OCI-LY3 (cell line): ENCODE measurements around the gene OR51B4.

Experiments
- H2AFZ ChIP-seq: fragments of 200-600, 300-600 bp; shearing (Covaris generic); 2 replicates; pipeline ENCODE4 v1.6.0; 2014; ENCODE audit warnings: antibody characterized with exemption, low read depth, low read length
- H3K27ac ChIP-seq: fragments of 200-600, 300-600 bp; sonication (generic); 2 replicates; pipeline ENCODE4 v1.5.1; 2014; ENCODE audit warnings: mild to moderate bottlenecking, low read length, moderate library complexity, mixed read lengths
- H3K27me3 ChIP-seq: fragments of 200-600, 300-600 bp; sonication (generic); 2 replicates; pipeline ENCODE4 v1.6.1; 2014; ENCODE audit warnings: low read depth, low read length, mixed read lengths
- H3K36me3 ChIP-seq: fragments of 200-600, 300-600 bp; sonication (generic); replicated peaks from 2 replicates; pipeline ENCODE3; 2014; ENCODE audit warnings: low read depth, low read length, mixed read lengths
- H3K4me1 ChIP-seq: fragments of 300-600, 200-600 bp; sonication (generic); 2 replicates; pipeline ENCODE4 v1.6.1; 2014; ENCODE audit warnings: low read length, mixed read lengths
- H3K4me2 ChIP-seq: fragments of 200-600, 300-600 bp; sonication (generic); 2 replicates; pipeline ENCODE4 v1.6.1; 2014; ENCODE audit warnings: low read length, mixed read lengths
- H3K4me3 ChIP-seq: fragments of 300-600, 200-600 bp; sonication (generic); 2 replicates; pipeline ENCODE4 v1.5.1; 2014; ENCODE audit warnings: antibody characterized with exemption, mild to moderate bottlenecking, low read length, moderate library complexity
- H3K79me2 ChIP-seq: fragments of 300-600, 200-600 bp; shearing (Covaris generic); 2 replicates; pipeline ENCODE4 v1.6.1; 2014; ENCODE audit warnings: mild to moderate bottlenecking, low read length, mixed read lengths
- H3K9ac ChIP-seq: fragments of 300-600, 200-600 bp; shearing (Covaris generic); 2 replicates; pipeline ENCODE4 v1.6.0; 2014; ENCODE audit warnings: mild to moderate bottlenecking, low read length, moderate library complexity
- H3K9me3 ChIP-seq: fragments of 200-600, 300-600 bp; shearing (Covaris generic); 2 replicates; pipeline ENCODE4 v1.6.1; 2014; ENCODE audit warnings: low read length, mixed read lengths; ENCODE audit not compliant: insufficient read depth
- H4K20me1 ChIP-seq: fragments of 200-600, 300-600 bp; sonication (generic); 2 replicates; pipeline ENCODE4 v1.6.1; 2016; ENCODE audit warnings: low read length, mixed read lengths; ENCODE audit not compliant: insufficient read depth
- EZH2phosphoT487 ChIP-seq: fragments of 200-600 bp; shearing (Covaris generic); IDR thresholded peaks from 2 replicates; pipeline ENCODE4 v1.6.1; 2018; ENCODE audit warnings: antibody characterized with exemption, mixed run types, low read depth
- TF ChIP-seq, protein P1 (sequence below): fragments of 200-600, 300-600 bp; sonication (generic); IDR thresholded peaks from 2 replicates; pipeline ENCODE4 v1.5.1; 2014; ENCODE audit warnings: antibody characterized with exemption, low read length, low read depth

Gene OR51B4

DNA sequence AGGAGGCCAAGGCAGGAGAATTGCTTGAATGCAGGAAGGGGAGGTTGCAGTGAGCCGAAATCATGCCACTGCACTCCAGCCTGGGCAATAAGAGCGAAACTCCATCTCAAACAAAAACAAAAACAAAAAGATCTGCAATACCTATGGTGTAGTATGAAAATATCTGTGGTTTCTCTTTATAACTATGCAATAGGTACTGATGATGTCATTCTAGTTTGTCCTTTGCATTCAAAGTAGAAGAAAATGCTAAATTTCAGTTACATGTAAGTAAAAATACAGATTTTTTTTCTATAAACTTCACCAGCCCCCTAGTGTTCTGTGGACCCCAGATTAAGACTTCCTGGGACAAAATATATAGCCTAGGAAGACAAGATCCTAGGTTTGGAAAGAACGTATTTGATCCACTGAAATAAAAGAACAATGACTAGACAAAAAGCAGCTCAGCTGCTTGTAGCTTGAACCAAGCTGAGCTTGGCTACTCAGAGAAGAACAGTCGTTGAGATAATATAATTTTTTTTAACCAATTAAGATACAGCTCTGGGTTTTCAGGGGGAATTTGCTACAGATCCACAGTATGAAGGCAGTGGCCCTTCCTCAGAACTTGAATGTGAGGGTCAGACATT is 29.2 kb downstream of the OR51B4 start:
- TF ChIP-seq EZH2phosphoT487 = no peak
- TF ChIP-seq, protein P1, sequence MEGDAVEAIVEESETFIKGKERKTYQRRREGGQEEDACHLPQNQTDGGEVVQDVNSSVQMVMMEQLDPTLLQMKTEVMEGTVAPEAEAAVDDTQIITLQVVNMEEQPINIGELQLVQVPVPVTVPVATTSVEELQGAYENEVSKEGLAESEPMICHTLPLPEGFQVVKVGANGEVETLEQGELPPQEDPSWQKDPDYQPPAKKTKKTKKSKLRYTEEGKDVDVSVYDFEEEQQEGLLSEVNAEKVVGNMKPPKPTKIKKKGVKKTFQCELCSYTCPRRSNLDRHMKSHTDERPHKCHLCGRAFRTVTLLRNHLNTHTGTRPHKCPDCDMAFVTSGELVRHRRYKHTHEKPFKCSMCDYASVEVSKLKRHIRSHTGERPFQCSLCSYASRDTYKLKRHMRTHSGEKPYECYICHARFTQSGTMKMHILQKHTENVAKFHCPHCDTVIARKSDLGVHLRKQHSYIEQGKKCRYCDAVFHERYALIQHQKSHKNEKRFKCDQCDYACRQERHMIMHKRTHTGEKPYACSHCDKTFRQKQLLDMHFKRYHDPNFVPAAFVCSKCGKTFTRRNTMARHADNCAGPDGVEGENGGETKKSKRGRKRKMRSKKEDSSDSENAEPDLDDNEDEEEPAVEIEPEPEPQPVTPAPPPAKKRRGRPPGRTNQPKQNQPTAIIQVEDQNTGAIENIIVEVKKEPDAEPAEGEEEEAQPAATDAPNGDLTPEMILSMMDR = no peak
- H3K79me2 ChIP-seq = no peaks in the 10 kb centered on the region
- no peaks in the 10 kb centered on the region for H3K36me3 ChIP-seq
- no peaks in the 10 kb centered on the region for H4K20me1 ChIP-seq
- no peaks in the 10 kb centered on the region; the same call in 1 of the 2 replicates for H3K27me3 ChIP-seq
- H3K9me3 ChIP-seq = no peaks in the 10 kb centered on the region
- no peak overlapping the region for H3K4me2 ChIP-seq
- no peak overlapping the region for H2AFZ ChIP-seq
- H3K4me3 ChIP-seq = no peak overlapping the region
- H3K4me1 ChIP-seq = no peaks in the 10 kb centered on the region
- H3K9ac ChIP-seq = no peak overlapping the region
- no peak overlapping the region for H3K27ac ChIP-seq

DNA sequence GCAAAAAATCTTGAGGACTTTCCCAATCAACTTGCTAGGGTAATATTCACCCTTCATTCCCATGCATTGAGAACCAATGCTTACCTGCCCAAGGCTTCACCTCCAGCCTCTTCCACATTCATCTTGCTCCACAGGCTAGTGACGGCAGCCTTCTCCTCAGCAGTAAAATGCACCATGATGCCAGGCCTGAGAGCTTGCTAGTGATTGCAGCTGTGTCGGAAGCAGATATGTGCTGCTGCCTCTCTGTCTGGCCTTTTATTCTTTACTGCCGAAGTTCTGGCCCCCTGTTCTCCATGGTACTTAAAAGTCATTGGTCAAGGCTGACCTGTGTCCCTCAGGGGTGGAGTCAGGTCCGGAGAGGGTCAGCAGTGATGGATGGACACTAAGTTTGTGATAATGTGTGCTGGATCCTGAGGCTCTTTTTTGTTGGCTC is 32.0 kb downstream of the OR51B4 start, which contains the start of gene HBE1:
HBE1 (minus strand) TSS at position 231 of the 433 bp plus-strand sequence; CDS start at position 176, 55 bp downstream.
- H3K4me3 ChIP-seq = no peak within 1 kb of the TSS
- H4K20me1 ChIP-seq = no peaks in the 10 kb centered on the region
- H3K4me2 ChIP-seq = no peak within 1 kb of the TSS
- H3K27me3 ChIP-seq = no peaks in the 10 kb centered on the region; the same call in 1 of the 2 replicates
- H3K9me3 ChIP-seq = no peaks in the 10 kb centered on the region
- H3K9ac ChIP-seq = no peak within 1 kb of the TSS
- H3K27ac ChIP-seq = no peak within 1 kb of the TSS
- no peak for TF ChIP-seq EZH2phosphoT487
- TF ChIP-seq, protein P1 = no peak
- H3K79me2 ChIP-seq = no peaks in the 10 kb centered on the region
- H3K36me3 ChIP-seq = no peaks in the 10 kb centered on the region
- H2AFZ ChIP-seq = no peak within 1 kb of the TSS
- H3K4me1 ChIP-seq = no peaks in the 10 kb centered on the region

DNA sequence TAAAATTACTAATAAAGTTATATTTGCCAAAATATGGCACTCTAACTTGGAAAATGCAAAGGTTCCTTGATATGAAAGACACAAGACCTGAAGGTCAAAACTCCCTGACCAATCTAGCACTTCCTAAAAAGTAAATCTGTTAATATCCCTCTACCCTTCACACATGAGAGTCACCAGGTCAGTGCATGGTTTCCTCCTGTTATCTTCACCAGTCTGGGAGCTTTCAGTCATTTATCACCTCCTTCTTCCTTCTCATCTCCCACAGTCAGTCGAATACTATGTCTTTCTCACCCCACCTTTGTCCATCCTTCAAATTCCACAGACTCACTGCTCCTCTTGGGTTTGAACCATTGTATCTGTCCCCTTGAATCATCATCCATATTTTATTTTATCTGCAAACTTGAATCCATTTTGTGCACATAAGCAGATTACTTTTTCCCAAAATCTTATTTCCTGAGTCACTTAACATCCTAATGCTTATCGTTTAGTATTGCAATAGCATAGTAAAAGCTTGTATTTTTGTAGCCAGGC is 34.6 kb downstream of the OR51B4 start:
- Histone ChIP-seq H3K27me3 (no peaks in the 10 kb centered on the region; the same call in 1 of the 2 replicates), H3K9ac (no peak overlapping the region), H3K4me1 (no peaks in the 10 kb centered on the region), H3K4me3 (no peak overlapping the region), H2AFZ (no peak overlapping the region), H3K4me2 (no peak overlapping the region), H4K20me1 (no peaks in the 10 kb centered on the region), H3K79me2 (no peaks in the 10 kb centered on the region), H3K36me3 (no peaks in the 10 kb centered on the region), H3K9me3 (no peaks in the 10 kb centered on the region), H3K27ac (no peak overlapping the region)
- TF ChIP-seq, protein P1 = no peak
- TF ChIP-seq EZH2phosphoT487 = no peak

DNA sequence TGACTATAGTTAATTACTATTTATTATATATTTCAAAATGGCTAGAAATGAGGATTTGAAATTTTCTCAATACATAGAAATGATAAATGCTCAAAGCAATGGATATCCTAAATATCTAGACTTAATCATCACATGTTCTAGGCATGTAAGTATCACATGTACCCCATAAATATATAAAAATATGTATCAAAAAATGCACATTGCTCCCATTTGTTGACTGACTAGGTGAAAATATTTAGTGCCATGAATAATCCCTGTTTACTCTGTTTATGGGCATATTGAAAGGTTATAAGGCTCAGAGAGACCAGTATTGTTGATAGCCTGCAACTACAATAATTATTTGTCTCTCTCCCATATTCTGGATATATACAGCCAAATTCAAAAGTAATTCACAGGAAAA is 35.1 kb downstream of the OR51B4 start:
- Histone ChIP-seq H3K27me3 (no peaks in the 10 kb centered on the region; the same call in 1 of the 2 replicates), H3K4me1 (no peaks in the 10 kb centered on the region), H3K79me2 (no peaks in the 10 kb centered on the region), H3K27ac (no peak overlapping the region), H2AFZ (no peak overlapping the region), H3K9ac (no peak overlapping the region), H4K20me1 (no peaks in the 10 kb centered on the region), H3K9me3 (no peaks in the 10 kb centered on the region), H3K36me3 (no peaks in the 10 kb centered on the region), H3K4me3 (no peak overlapping the region), H3K4me2 (no peak overlapping the region)
- TF ChIP-seq EZH2phosphoT487 = no peak
- TF ChIP-seq, protein P1 = no peak
